Mesendoderm (in vitro differentiated cells): ENCODE data around the gene GSG1L.

ENCODE experiments used
- DNase-seq: peaks from one replicate; pipeline ENCODE4 v3.0.0; 2013
- H2AK5ac ChIP-seq: 2 replicates; pipeline ENCODE4 v1.6.1; 2013; ENCODE audit warnings: low read length, inconsistent platforms
- H2BK120ac ChIP-seq: 2 replicates; pipeline ENCODE4 v1.6.1; 2013; ENCODE audit warnings: low read depth, mild to moderate bottlenecking, low read length, moderate library complexity, mixed read lengths
- H2BK15ac ChIP-seq: replicated peaks from 2 replicates; pipeline ENCODE4 v1.6.1; 2013; ENCODE audit warnings: low read depth, mild to moderate bottlenecking, moderate library complexity
- H2BK5ac ChIP-seq: 2 replicates; pipeline ENCODE4 v1.6.1; 2013; ENCODE audit warnings: low read length, inconsistent platforms
- H3K18ac ChIP-seq: 2 replicates; pipeline ENCODE4 v1.6.1; 2013; ENCODE audit warnings: mild to moderate bottlenecking, low read length, mixed read lengths
- H3K23ac ChIP-seq: one replicate; pipeline ENCODE4 v1.6.1; 2013; ENCODE audit warnings: low read length
- H3K27ac ChIP-seq: 2 replicates; pipeline ENCODE4 v1.5.1; 2013; ENCODE audit warnings: low read depth, mild to moderate bottlenecking, inconsistent platforms, low read length, moderate library complexity
- H3K27me3 ChIP-seq: 2 replicates; pipeline ENCODE4 v1.6.1; 2013; ENCODE audit warnings: low read length, control low read depth, mild to moderate bottlenecking, inconsistent platforms; ENCODE audit not compliant: insufficient read depth, poor library complexity
- H3K36me3 ChIP-seq: 2 replicates; pipeline ENCODE4 v1.6.1; 2013; ENCODE audit warnings: low read length, inconsistent platforms; ENCODE audit not compliant: control insufficient read depth, insufficient read depth
- H3K4ac ChIP-seq: one replicate; pipeline ENCODE4 v1.6.1; 2013; ENCODE audit warnings: low read depth, mild to moderate bottlenecking, low read length, moderate library complexity
- H3K4me1 ChIP-seq: 2 replicates; pipeline ENCODE4 v1.6.1; 2013; ENCODE audit warnings: low read depth, low read length, inconsistent platforms; ENCODE audit not compliant: control insufficient read depth
- H3K4me2 ChIP-seq: 2 replicates; pipeline ENCODE4 v1.6.1; 2013; ENCODE audit warnings: low read length
- H3K4me3 ChIP-seq: 2 replicates; pipeline ENCODE4 v1.5.1; 2013; ENCODE audit warnings: mild to moderate bottlenecking, low read length
- H3K56ac ChIP-seq: one replicate; pipeline ENCODE4 v1.6.1; 2013; ENCODE audit warnings: low read length
- H3K79me1 ChIP-seq: 2 replicates; pipeline ENCODE4 v1.6.1; 2013; ENCODE audit warnings: low read length, inconsistent platforms
- H3K79me2 ChIP-seq: 2 replicates; pipeline ENCODE4 v1.6.1; 2013; ENCODE audit warnings: mild to moderate bottlenecking, low read length; ENCODE audit not compliant: control insufficient read depth, insufficient read depth
- H3K9ac ChIP-seq: 2 replicates; pipeline ENCODE4 v1.6.1; 2013; ENCODE audit warnings: low read length, inconsistent platforms
- H4K5ac ChIP-seq: one replicate; pipeline ENCODE4 v1.6.1; 2013; ENCODE audit warnings: low read length
- H4K8ac ChIP-seq: one replicate; pipeline ENCODE4 v1.6.1; 2013; ENCODE audit warnings: low read depth, mild to moderate bottlenecking, control low read depth, low read length, moderate library complexity
- WGBS: extraction: QIAGEN DNeasy Blood & Tissue Kit; methylation state at CpG from one replicate; pipeline ENCODE4 v1.1.7; 2013; ENCODE audit warnings: low lambda C conversion rate, missing lambda C conversion rate; ENCODE audit not compliant: insufficient coverage; ENCODE audit errors: extremely low coverage; 5-methylcytosine and 5-hydroxymethylcytosine counted together

GSG1L gene

GRCh38 chr16:27760789-27761176 lies 302.7 kb downstream of the GSG1L start:
- Histone ChIP-seq H2AK5ac (no peak overlapping the region), H3K4me2 (no peak overlapping the region)

GRCh38 chr16:27759967-27760788 lies 303.3 kb downstream of the GSG1L start:
- no peak overlapping the region for H2BK5ac ChIP-seq
- H3K4me3 ChIP-seq: no peak overlapping the region
- WGBS: no CpG with 5 or more reads among the region's 13 CpGs
- H3K4me2 ChIP-seq: no peak overlapping the region
- peak overlapping the region; percentile 29 for H3K23ac ChIP-seq
- no peak overlapping the region for H3K27ac ChIP-seq
- H2AK5ac ChIP-seq: no peak overlapping the region
- DNase-seq: peak; percentile 48
- peaks cover 10% of the 10 kb centered on the region for H3K4me1 ChIP-seq
- no peak overlapping the region for H3K56ac ChIP-seq
- no peak overlapping the region for H3K9ac ChIP-seq
- H3K4ac ChIP-seq: no peak overlapping the region
- H4K8ac ChIP-seq: no peak overlapping the region
- no peaks in the 10 kb centered on the region for H3K27me3 ChIP-seq
- H3K36me3 ChIP-seq: no peaks in the 10 kb centered on the region
- no peak overlapping the region for H2BK15ac ChIP-seq
- H2BK120ac ChIP-seq: no peak overlapping the region
- no peaks in the 10 kb centered on the region for H3K79me1 ChIP-seq
- H3K18ac ChIP-seq: no peak overlapping the region
- H4K5ac ChIP-seq: no peak overlapping the region
- H3K79me2 ChIP-seq: no peaks in the 10 kb centered on the region

More at GRCh38 chr16:27760789-27761176, 302.7 kb downstream of the GSG1L start:
- no peak overlapping the region for H2BK120ac ChIP-seq
- no peaks in the 10 kb centered on the region for H3K27me3 ChIP-seq
- H4K5ac ChIP-seq: no peak overlapping the region
- no peak overlapping the region for H3K4ac ChIP-seq
- H3K36me3 ChIP-seq: no peaks in the 10 kb centered on the region
- H3K56ac ChIP-seq: no peak overlapping the region
- no peak overlapping the region for H3K9ac ChIP-seq
- DNase-seq: no peak
- no peak overlapping the region for H2BK5ac ChIP-seq
- H3K4me1 ChIP-seq: peaks cover 10% of the 10 kb centered on the region
- H3K4me3 ChIP-seq: no peak overlapping the region
- no CpG with 5 or more reads among the region's 4 CpGs for WGBS
- no peaks in the 10 kb centered on the region for H3K79me1 ChIP-seq
- H3K79me2 ChIP-seq: no peaks in the 10 kb centered on the region
- H3K18ac ChIP-seq: no peak overlapping the region
- H4K8ac ChIP-seq: no peak overlapping the region
- no peak overlapping the region for H3K27ac ChIP-seq
- H3K23ac ChIP-seq: no peak overlapping the region
- no peak overlapping the region for H2BK15ac ChIP-seq

GRCh38 chr16:27759301-27759871 lies 304.1 kb downstream of the GSG1L start:
- H2AK5ac ChIP-seq: no peak overlapping the region
- H3K56ac ChIP-seq: no peak overlapping the region
- H2BK15ac ChIP-seq: no peak overlapping the region
- H2BK5ac ChIP-seq: no peak overlapping the region
- no peak overlapping the region for H3K4me2 ChIP-seq
- H3K4me1 ChIP-seq: peaks cover 10% of the 10 kb centered on the region
- H3K27ac ChIP-seq: no peak overlapping the region
- H3K9ac ChIP-seq: no peak overlapping the region
- peak overlapping the region; percentile 29 for H3K23ac ChIP-seq
- H3K36me3 ChIP-seq: no peaks in the 10 kb centered on the region
- H4K5ac ChIP-seq: no peak overlapping the region
- no peak overlapping the region for H2BK120ac ChIP-seq
- no peaks in the 10 kb centered on the region for H3K79me1 ChIP-seq
- peak; percentile 45 for DNase-seq
- H3K18ac ChIP-seq: no peak overlapping the region
- H3K4ac ChIP-seq: no peak overlapping the region
- WGBS: no CpG with 5 or more reads among the region's 9 CpGs
- H3K27me3 ChIP-seq: no peaks in the 10 kb centered on the region
- H3K79me2 ChIP-seq: no peaks in the 10 kb centered on the region
- H4K8ac ChIP-seq: no peak overlapping the region
- H3K4me3 ChIP-seq: no peak overlapping the region

- no peak for DNase-seq
- H3K56ac ChIP-seq: no peak overlapping the region
- H2BK5ac ChIP-seq: no peak overlapping the region
- no peak overlapping the region for H4K8ac ChIP-seq
- no peaks in the 10 kb centered on the region for H3K79me1 ChIP-seq
- H4K5ac ChIP-seq: no peak overlapping the region
- no peak overlapping the region for H2AK5ac ChIP-seq
- no peak overlapping the region for H3K4ac ChIP-seq
- no peak overlapping the region for H2BK15ac ChIP-seq
- H3K4me2 ChIP-seq: no peak overlapping the region
- no peaks in the 10 kb centered on the region for H3K79me2 ChIP-seq
- H3K36me3 ChIP-seq: no peaks in the 10 kb centered on the region
- no peak overlapping the region for H3K18ac ChIP-seq
- H3K4me3 ChIP-seq: no peak overlapping the region
- H3K4me1 ChIP-seq: peaks cover 10% of the 10 kb centered on the region
- no peak overlapping the region for H3K9ac ChIP-seq
- no peaks in the 10 kb centered on the region for H3K27me3 ChIP-seq
- no peak overlapping the region for H3K23ac ChIP-seq
- no CpG with 5 or more reads among the region's 2 CpGs for whole genome bisulfite sequencing
- no peak overlapping the region for H2BK120ac ChIP-seq
- no peak overlapping the region for H3K27ac ChIP-seq
Measured at GRCh38 chr16:27758544-27758943, 305.0 kb downstream of the GSG1L start.

GRCh38 chr16:27756206-27756970 lies 307.1 kb downstream of the GSG1L start:
- Histone ChIP-seq H3K18ac (no peak overlapping the region), H3K79me1 (no peaks in the 10 kb centered on the region), H3K4ac (no peak overlapping the region), H3K27ac (no peak overlapping the region), H2BK15ac (no peak overlapping the region), H4K8ac (no peak overlapping the region), H2BK5ac (no peak overlapping the region), H3K27me3 (no peaks in the 10 kb centered on the region), H2AK5ac (no peak overlapping the region), H3K36me3 (no peaks in the 10 kb centered on the region), H3K4me3 (no peak overlapping the region), H2BK120ac (no peak overlapping the region), H3K23ac (no peak overlapping the region), H3K9ac (no peak overlapping the region), H3K79me2 (no peaks in the 10 kb centered on the region), H3K4me2 (no peak overlapping the region), H3K56ac (no peak overlapping the region), H3K4me1 (peaks cover 10% of the 10 kb centered on the region), H4K5ac (no peak overlapping the region)
- no CpG with 5 or more reads among the region's 10 CpGs for WGBS
- DNase-seq: no peak
